Measurements from ENCODE around the gene EFCAB9.
"Not testable (repeated sequence)": the region's sequence is repeated elsewhere in the genome, so short reads cannot be mapped to it uniquely, and the experiment has no call there.

Gene EFCAB9

GRCh38 chr5:172197775-172198174, 3.8 kb downstream of the EFCAB9 start:
- not testable (repeated sequence) for H3K4me1 ChIP-seq (ENCODE audit: insufficient read depth, low read length); H3K9ac ChIP-seq (ENCODE audit: low read depth, low read length); H3K27ac ChIP-seq (ENCODE audit: low read length); H3K27me3 ChIP-seq (ENCODE audit: insufficient read depth, low read length); H3K4me3 ChIP-seq (ENCODE audit: low read length); H3K9me3 ChIP-seq (ENCODE audit: insufficient read depth, low read depth, low read length); H3K36me3 ChIP-seq (ENCODE audit: insufficient read depth, low read depth, low read length)

- H3K9ac ChIP-seq (ENCODE audit: low read depth, low read length) = no peak overlapping the region
- no peaks in the 10 kb centered on the region for H3K4me1 ChIP-seq (ENCODE audit: insufficient read depth, low read length)
- no peaks in the 10 kb centered on the region for H3K27me3 ChIP-seq (ENCODE audit: insufficient read depth, low read length)
- peaks cover 6% of the 10 kb centered on the region; the same call in 1 of the 2 replicates for H3K9me3 ChIP-seq (ENCODE audit: insufficient read depth, low read depth, low read length)
- H3K36me3 ChIP-seq (ENCODE audit: insufficient read depth, low read depth, low read length) = no peaks in the 10 kb centered on the region
- no peak overlapping the region for H3K27ac ChIP-seq (ENCODE audit: low read length)
- no peak overlapping the region for H3K4me3 ChIP-seq (ENCODE audit: low read length)
These were observed 5.5 kb downstream of the EFCAB9 start for GRCh38 chr5:172199446-172199845.

DNA sequence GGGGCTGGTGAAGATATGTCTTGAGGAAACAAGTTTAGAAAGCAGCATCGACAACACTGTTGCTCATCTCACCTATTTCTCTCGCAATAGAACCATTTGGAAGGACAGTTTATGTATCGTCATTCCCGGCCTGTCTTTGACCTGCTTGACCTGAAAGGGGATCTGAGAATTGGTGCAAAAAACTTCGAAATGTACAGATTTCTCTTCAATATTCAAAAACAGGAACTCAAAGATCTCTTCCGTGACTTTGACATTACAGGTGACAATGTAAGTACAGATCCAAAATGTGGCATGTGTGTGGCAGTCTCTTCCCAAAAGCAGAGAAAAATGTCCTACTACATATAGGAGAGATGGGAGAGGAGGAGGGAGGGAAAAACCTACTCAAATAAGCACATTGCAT, 6.5 kb downstream of the EFCAB9 start:
- Histone ChIP-seq H3K4me1 (ENCODE audit: insufficient read depth, low read length) (no peaks in the 10 kb centered on the region), H3K9ac (ENCODE audit: low read depth, low read length) (no peak overlapping the region), H3K36me3 (ENCODE audit: insufficient read depth, low read depth, low read length) (no peaks in the 10 kb centered on the region), H3K4me3 (ENCODE audit: low read length) (no peak overlapping the region), H3K27ac (ENCODE audit: low read length) (no peak overlapping the region), H3K9me3 (ENCODE audit: insufficient read depth, low read depth, low read length) (peaks cover 6% of the 10 kb centered on the region; the same call in 1 of the 2 replicates), H3K27me3 (ENCODE audit: insufficient read depth, low read length) (no peaks in the 10 kb centered on the region)

DNA sequence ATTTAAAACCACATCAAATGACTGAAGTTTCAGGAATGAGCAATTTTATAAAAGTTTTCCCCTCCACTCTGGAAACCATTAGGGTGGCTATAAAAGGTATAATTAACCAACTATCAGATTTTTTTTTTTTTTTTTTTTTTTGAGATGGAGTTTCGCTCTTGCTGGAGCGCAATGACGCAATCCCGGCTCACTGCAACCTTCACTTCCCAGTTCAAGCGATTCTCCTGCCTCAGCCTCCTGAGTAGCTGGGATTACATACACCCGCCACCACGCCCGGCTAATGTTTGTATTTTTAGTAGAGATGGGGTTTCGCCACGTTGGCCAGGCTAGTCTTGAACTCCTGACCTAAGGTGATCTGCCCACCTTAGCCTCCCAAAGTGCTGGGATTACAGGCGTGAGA, 12.0 kb downstream of the EFCAB9 start:
- not testable (repeated sequence) for H3K27ac ChIP-seq (ENCODE audit: low read length); H3K4me3 ChIP-seq (ENCODE audit: low read length); H3K9ac ChIP-seq (ENCODE audit: low read depth, low read length); H3K4me1 ChIP-seq (ENCODE audit: insufficient read depth, low read length); H3K27me3 ChIP-seq (ENCODE audit: insufficient read depth, low read length); H3K9me3 ChIP-seq (ENCODE audit: insufficient read depth, low read depth, low read length)
- H3K36me3 ChIP-seq (ENCODE audit: insufficient read depth, low read depth, low read length) = peaks cover 17% of the 10 kb centered on the region

GRCh38 chr5:172207511-172207910, 13.5 kb downstream of the EFCAB9 start:
- H3K9ac ChIP-seq (ENCODE audit: low read depth, low read length) = no peak overlapping the region
- H3K27ac ChIP-seq (ENCODE audit: low read length) = no peak overlapping the region
- no peaks in the 10 kb centered on the region for H3K4me1 ChIP-seq (ENCODE audit: insufficient read depth, low read length)
- H3K4me3 ChIP-seq (ENCODE audit: low read length) = no peak overlapping the region
- H3K36me3 ChIP-seq (ENCODE audit: insufficient read depth, low read depth, low read length) = peaks cover 32% of the 10 kb centered on the region
- H3K27me3 ChIP-seq (ENCODE audit: insufficient read depth, low read length) = no peaks in the 10 kb centered on the region
- H3K9me3 ChIP-seq (ENCODE audit: insufficient read depth, low read depth, low read length) = no peaks in the 10 kb centered on the region

DNA sequence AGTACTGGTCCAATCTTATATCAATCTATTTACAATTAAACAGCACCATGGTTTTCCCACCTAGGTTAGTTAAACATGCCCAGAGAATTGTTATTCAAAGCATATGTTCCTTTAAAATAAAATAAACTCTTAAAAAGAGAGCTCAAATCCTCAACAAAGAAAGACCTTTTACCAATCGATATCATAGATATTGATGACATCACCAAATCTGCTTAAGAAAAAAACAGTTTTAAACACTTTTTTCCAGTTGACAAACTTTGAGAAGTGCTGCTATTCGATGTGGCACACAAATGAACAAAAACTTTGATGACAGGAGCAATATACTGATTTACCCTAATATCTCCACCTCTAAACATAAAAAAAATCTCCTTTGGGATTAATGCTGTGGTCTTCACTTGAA, 15.7 kb downstream of the EFCAB9 start:
- H3K9me3 ChIP-seq (ENCODE audit: insufficient read depth, low read depth, low read length) = no peaks in the 10 kb centered on the region
- H3K36me3 ChIP-seq (ENCODE audit: insufficient read depth, low read depth, low read length) = peaks cover 46% of the 10 kb centered on the region
- H3K9ac ChIP-seq (ENCODE audit: low read depth, low read length) = no peak overlapping the region
- H3K4me1 ChIP-seq (ENCODE audit: insufficient read depth, low read length) = no peaks in the 10 kb centered on the region
- no peaks in the 10 kb centered on the region for H3K27me3 ChIP-seq (ENCODE audit: insufficient read depth, low read length)
- H3K4me3 ChIP-seq (ENCODE audit: low read length) = no peak overlapping the region
- no peak overlapping the region for H3K27ac ChIP-seq (ENCODE audit: low read length)

- Histone ChIP-seq H3K27me3 (ENCODE audit: insufficient read depth, low read length) (no peaks in the 10 kb centered on the region), H3K4me3 (ENCODE audit: low read length) (no peak overlapping the region), H3K9ac (ENCODE audit: low read depth, low read length) (no peak overlapping the region), H3K36me3 (ENCODE audit: insufficient read depth, low read depth, low read length) (peaks cover 55% of the 10 kb centered on the region), H3K9me3 (ENCODE audit: insufficient read depth, low read depth, low read length) (no peaks in the 10 kb centered on the region), H3K4me1 (ENCODE audit: insufficient read depth, low read length) (no peaks in the 10 kb centered on the region), H3K27ac (ENCODE audit: low read length) (no peak overlapping the region)
These were observed 17.7 kb downstream of the EFCAB9 start for GRCh38 chr5:172211676-172212075.

- peaks cover 55% of the 10 kb centered on the region for H3K36me3 ChIP-seq (ENCODE audit: insufficient read depth, low read depth, low read length)
- H3K4me3 ChIP-seq (ENCODE audit: low read length) = no peak overlapping the region
- H3K9ac ChIP-seq (ENCODE audit: low read depth, low read length) = no peak overlapping the region
- H3K27ac ChIP-seq (ENCODE audit: low read length) = no peak overlapping the region
- no peaks in the 10 kb centered on the region for H3K9me3 ChIP-seq (ENCODE audit: insufficient read depth, low read depth, low read length)
- H3K4me1 ChIP-seq (ENCODE audit: insufficient read depth, low read length) = no peaks in the 10 kb centered on the region
- no peaks in the 10 kb centered on the region for H3K27me3 ChIP-seq (ENCODE audit: insufficient read depth, low read length)
These were observed 19.2 kb downstream of the EFCAB9 start for GRCh38 chr5:172213126-172213525.

GRCh38 chr5:172216345-172216744, 22.4 kb downstream of the EFCAB9 start:
- no peak overlapping the region for H3K9ac ChIP-seq (ENCODE audit: low read depth, low read length)
- no peaks in the 10 kb centered on the region for H3K27me3 ChIP-seq (ENCODE audit: insufficient read depth, low read length)
- no peaks in the 10 kb centered on the region for H3K4me1 ChIP-seq (ENCODE audit: insufficient read depth, low read length)
- no peaks in the 10 kb centered on the region for H3K9me3 ChIP-seq (ENCODE audit: insufficient read depth, low read depth, low read length)
- no peak overlapping the region for H3K27ac ChIP-seq (ENCODE audit: low read length)
- no peak overlapping the region for H3K4me3 ChIP-seq (ENCODE audit: low read length)
- H3K36me3 ChIP-seq (ENCODE audit: insufficient read depth, low read depth, low read length) = peaks cover 58% of the 10 kb centered on the region

GRCh38 chr5:172219296-172219695, 25.3 kb downstream of the EFCAB9 start:
- Histone ChIP-seq H3K27ac (ENCODE audit: low read length) (no peak overlapping the region), H3K4me3 (ENCODE audit: low read length) (no peak overlapping the region), H3K27me3 (ENCODE audit: insufficient read depth, low read length) (no peaks in the 10 kb centered on the region), H3K36me3 (ENCODE audit: insufficient read depth, low read depth, low read length) (peaks cover 58% of the 10 kb centered on the region), H3K4me1 (ENCODE audit: insufficient read depth, low read length) (no peaks in the 10 kb centered on the region), H3K9me3 (ENCODE audit: insufficient read depth, low read depth, low read length) (no peaks in the 10 kb centered on the region), H3K9ac (ENCODE audit: low read depth, low read length) (no peak overlapping the region)

GRCh38 chr5:172223901-172224873, 30.2 kb downstream of the EFCAB9 start:
- no peak overlapping the region for H3K27ac ChIP-seq (ENCODE audit: low read length)
- peaks cover 80% of the 10 kb centered on the region for H3K36me3 ChIP-seq (ENCODE audit: insufficient read depth, low read depth, low read length)
- no peaks in the 10 kb centered on the region for H3K9me3 ChIP-seq (ENCODE audit: insufficient read depth, low read depth, low read length)
- no peak overlapping the region for H3K4me3 ChIP-seq (ENCODE audit: low read length)
- no peaks in the 10 kb centered on the region for H3K4me1 ChIP-seq (ENCODE audit: insufficient read depth, low read length)
- no peak overlapping the region for H3K9ac ChIP-seq (ENCODE audit: low read depth, low read length)
- H3K27me3 ChIP-seq (ENCODE audit: insufficient read depth, low read length) = no peaks in the 10 kb centered on the region

DNA sequence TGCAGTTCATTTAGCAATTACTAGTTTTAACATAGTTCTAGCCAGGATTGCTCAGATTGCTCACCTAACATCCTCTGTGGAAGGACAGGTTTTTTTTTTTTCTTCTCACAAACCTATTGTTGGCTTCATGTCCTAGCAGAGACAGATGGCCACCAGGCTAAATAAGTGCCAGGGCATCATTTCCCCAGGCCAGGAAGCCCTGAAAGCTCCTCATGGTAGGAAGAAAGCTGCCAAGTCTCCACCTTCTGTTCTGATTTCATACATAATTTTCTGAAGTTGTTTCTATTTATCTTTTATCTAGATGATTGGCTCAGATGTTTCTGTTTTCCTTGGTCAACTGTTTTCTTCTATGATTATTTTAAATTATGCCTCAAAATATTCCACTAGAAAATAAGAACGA, 31.0 kb downstream of the EFCAB9 start:
- Histone ChIP-seq H3K4me3 (ENCODE audit: low read length) (no peak overlapping the region), H3K36me3 (ENCODE audit: insufficient read depth, low read depth, low read length) (peaks cover 79% of the 10 kb centered on the region), H3K27me3 (ENCODE audit: insufficient read depth, low read length) (no peaks in the 10 kb centered on the region), H3K4me1 (ENCODE audit: insufficient read depth, low read length) (no peaks in the 10 kb centered on the region), H3K27ac (ENCODE audit: low read length) (no peak overlapping the region), H3K9ac (ENCODE audit: low read depth, low read length) (no peak overlapping the region), H3K9me3 (ENCODE audit: insufficient read depth, low read depth, low read length) (no peaks in the 10 kb centered on the region)

Data from iPS-20b (cell line).